SK-N-MC (cell line): ENCODE data around the gene NUDCD2.

Source experiments
- EZH2 ChIP-seq: fragments of 200-600 bp; sonication (generic); IDR thresholded peaks from one replicate; pipeline ENCODE4 v1.6.1; 2017; ENCODE audit warnings: antibody characterized with exemption
- POLR2AphosphoS5 ChIP-seq: IDR thresholded peaks from 2 replicates; pipeline ENCODE4 v1.6.1; 2012; ENCODE audit warnings: mild to moderate bottlenecking, low read depth, low read length, borderline replicate concordance

- TF ChIP-seq EZH2 (no peak), POLR2AphosphoS5 (no peak)
These were observed 57.9 kb downstream of the NUDCD2 start for GRCh38 chr5:163402007-163402406.
